Hepatic stellate cell (primary cell): Measurements from ENCODE around the gene ALG11.

ENCODE experiments used
- DNase-seq: peaks from one replicate; pipeline ENCODE4 v3.0.0; 2011; ENCODE audit warnings: low spot score

The ALG11 gene

GRCh38 chr13:51997641-51998330 lies 14.4 kb upstream of the ALG11 start:
- no peak for DNase-seq

- no peak for DNase-seq
Observed at GRCh38 chr13:51998723-51999509, 13.3 kb upstream of the ALG11 start.

- DNase-seq, result no peak
Observed at GRCh38 chr13:51999510-51999911, 12.7 kb upstream of the ALG11 start.

GRCh38 chr13:51999921-52000320 lies 12.3 kb upstream of the ALG11 start:
- no peak for DNase-seq

- DNase-seq, result peak; percentile 48
Observed at GRCh38 chr13:52001120-52001731, 11.0 kb upstream of the ALG11 start.

- no peak for DNase-seq
Observed at GRCh38 chr13:52002361-52002760, 9.8 kb upstream of the ALG11 start.

- DNase-seq, result no peak
Observed at GRCh38 chr13:52003541-52003940, 8.7 kb upstream of the ALG11 start.

GRCh38 chr13:52004511-52005170 lies 7.6 kb upstream of the ALG11 start:
- no peak for DNase-seq

- no peak for DNase-seq
Observed at GRCh38 chr13:52005841-52006522, 6.2 kb upstream of the ALG11 start.

- DNase-seq, result no peak
Observed at GRCh38 chr13:52006523-52007245, 5.5 kb upstream of the ALG11 start.

- no peak for DNase-seq
Observed at GRCh38 chr13:52009946-52010345, 2.3 kb upstream of the ALG11 start.

- DNase-seq, result peak; percentile 24
Observed at GRCh38 chr13:52010890-52011631, 1.1 kb upstream of the ALG11 start, which contains the start of gene ATP7B. ATP7B (minus strand) TSS chr13:52011450; CDS start chr13:52011337, 113 bp downstream.

GRCh38 chr13:52012512-52012836 lies 276 bp downstream of the ALG11 start:
- DNase-seq, result no peak

GRCh38 chr13:52016296-52016695 lies 4.1 kb downstream of the ALG11 start:
- DNase-seq, result no peak

- no peak for DNase-seq
Observed at GRCh38 chr13:52020191-52020590, 8.0 kb downstream of the ALG11 start.

GRCh38 chr13:52022356-52022755 lies 10.2 kb downstream of the ALG11 start:
- DNase-seq, result no peak

- no peak for DNase-seq
Observed at GRCh38 chr13:52024481-52024880, 12.3 kb downstream of the ALG11 start, which contains the start of gene UTP14C. UTP14C (plus strand) TSS chr13:52024691; CDS start chr13:52028805, 4,114 bp downstream.

- DNase-seq, result no peak
Observed at GRCh38 chr13:52025475-52026245, 13.5 kb downstream of the ALG11 start.

- no peak for DNase-seq
Observed at GRCh38 chr13:52026246-52026626, 14.0 kb downstream of the ALG11 start.

- no peak for DNase-seq
Observed at GRCh38 chr13:52027832-52028231, 15.6 kb downstream of the ALG11 start.
